Omental fat pad (tissue), 4 donors: ENCODE measurements around the gene BMP5. TPM values are rescaled to one million over a fixed set of nuclear protein-coding genes. Genes with fewer than 3 reads are reported as not detected.
"Not testable (repeated sequence)": the region's sequence is repeated elsewhere in the genome, so short reads cannot be mapped to it uniquely, and the experiment has no call there.

Source experiments
- ATAC-seq: fragments of 150-250 bp; one replicate; pipeline ENCODE4 v1.9.1; 2016; ENCODE audit warnings: mild to moderate bottlenecking, moderate library complexity; ENCODE audit not compliant: low FRiP score
- DNase-seq: peaks from one replicate; pipeline ENCODE4 v3.0.0-alpha.2; 2019; ENCODE audit warnings: low spot score
- CTCF ChIP-seq, 3 donors: fragments of 450-650 bp; IDR thresholded peaks; one replicate each; pipeline ENCODE4 v1.5.1; 2016 to 2017; ENCODE audit warnings: antibody characterized with exemption in 3 of 3, mild to moderate bottlenecking in 3 of 3, moderate library complexity in 2 of 3
- total RNA-seq, 4 donors: library from RNA; depleted of rRNA; stranded (reverse); fragments of >200 nt; gene quantifications; one replicate each; pipeline ENCODE4 v1.1.0, GENCODE V29; 2016

The BMP5 gene
- total RNA-seq, 4 donors from 2014 or later = 1.4 TPM; not detected in 3

- no peak for TF ChIP-seq CTCF (IDR thresholded peaks at IDR 0.05)
- ATAC-seq (no peak), DNase-seq (no peak)
Observed at GRCh38 chr6:55913228-55914195, 38.1 kb upstream of the BMP5 start.

- not testable (repeated sequence) for DNase-seq, ATAC-seq
Observed at GRCh38 chr6:55910466-55910865, 35.1 kb upstream of the BMP5 start.

- not testable (repeated sequence) for ATAC-seq, DNase-seq
Observed at GRCh38 chr6:55909911-55910310, 34.5 kb upstream of the BMP5 start.

- TF ChIP-seq CTCF (IDR thresholded peaks at IDR 0.05) = no peak
- DNase-seq (no peak), ATAC-seq (no peak)
Observed at GRCh38 chr6:55902796-55903195, 27.4 kb upstream of the BMP5 start.

GRCh38 chr6:55901765-55902270 lies 26.4 kb upstream of the BMP5 start:
- no peak for TF ChIP-seq CTCF (IDR thresholded peaks at IDR 0.05)
- ATAC-seq = no peak
- no peak for DNase-seq

GRCh38 chr6:55898342-55898741 lies 23.0 kb upstream of the BMP5 start:
- no peak for ATAC-seq
- no peak for DNase-seq
- no peak for TF ChIP-seq CTCF (IDR thresholded peaks at IDR 0.05)

GRCh38 chr6:55897346-55897745 lies 22.0 kb upstream of the BMP5 start:
- ATAC-seq (no peak), DNase-seq (no peak)
- TF ChIP-seq CTCF (IDR thresholded peaks at IDR 0.05) = no peak
